Neural cell (in vitro differentiated cells): Measurements from ENCODE around the gene SEC22B.
"Not testable (repeated sequence)": the region's sequence is repeated elsewhere in the genome, so short reads cannot be mapped to it uniquely, and the experiment has no call there.

Experiments used
- CTCF ChIP-seq: fragments of 450-650 bp; IDR thresholded peaks from 2 replicates; pipeline ENCODE4 v1.5.1; 2014; ENCODE audit warnings: antibody characterized with exemption, mild to moderate bottlenecking, moderate library complexity; ENCODE audit not compliant: poor library complexity, severe bottlenecking
- EP300 ChIP-seq: fragments of 450-650 bp; conservative IDR thresholded peaks from 2 replicates; pipeline ENCODE4 v1.6.1; 2014; ENCODE audit warnings: antibody characterized with exemption, mild to moderate bottlenecking, moderate library complexity; ENCODE audit not compliant: poor library complexity, severe bottlenecking
- POLR2AphosphoS5 ChIP-seq: IDR thresholded peaks from 2 replicates; pipeline ENCODE4 v1.6.1; 2012
- RAD21 ChIP-seq: fragments of 450-650 bp; conservative IDR thresholded peaks from 2 replicates; pipeline ENCODE4 v1.6.1; 2014; ENCODE audit warnings: antibody characterized with exemption, mild to moderate bottlenecking, moderate library complexity
- TF ChIP-seq, protein P1 (sequence below): IDR thresholded peaks from 2 replicates; pipeline ENCODE4 v1.6.1; 2012; ENCODE audit warnings: borderline replicate concordance

DNA sequence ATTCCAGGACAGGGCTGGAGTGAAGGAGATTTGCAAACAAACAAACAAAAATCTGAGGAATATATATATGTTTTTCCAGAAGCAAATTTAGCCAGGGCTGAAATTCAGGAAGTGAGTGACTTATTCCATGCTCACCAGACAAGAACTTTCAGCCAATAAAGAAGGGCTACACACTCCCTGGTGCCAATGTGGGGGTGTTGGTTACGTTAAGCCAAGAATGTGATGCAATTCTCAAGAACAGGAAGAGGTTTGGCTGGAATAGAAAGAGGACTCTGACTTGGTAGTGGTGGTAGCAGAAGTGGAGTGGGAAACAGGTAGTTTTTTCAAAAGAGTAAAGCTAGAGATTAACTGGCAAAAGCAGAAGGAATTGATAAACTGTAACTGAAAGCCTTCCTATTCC is 31.7 kb downstream of the SEC22B start:
- not testable (repeated sequence) for TF ChIP-seq CTCF, EP300, POLR2AphosphoS5, RAD21
- TF ChIP-seq, protein P1, sequence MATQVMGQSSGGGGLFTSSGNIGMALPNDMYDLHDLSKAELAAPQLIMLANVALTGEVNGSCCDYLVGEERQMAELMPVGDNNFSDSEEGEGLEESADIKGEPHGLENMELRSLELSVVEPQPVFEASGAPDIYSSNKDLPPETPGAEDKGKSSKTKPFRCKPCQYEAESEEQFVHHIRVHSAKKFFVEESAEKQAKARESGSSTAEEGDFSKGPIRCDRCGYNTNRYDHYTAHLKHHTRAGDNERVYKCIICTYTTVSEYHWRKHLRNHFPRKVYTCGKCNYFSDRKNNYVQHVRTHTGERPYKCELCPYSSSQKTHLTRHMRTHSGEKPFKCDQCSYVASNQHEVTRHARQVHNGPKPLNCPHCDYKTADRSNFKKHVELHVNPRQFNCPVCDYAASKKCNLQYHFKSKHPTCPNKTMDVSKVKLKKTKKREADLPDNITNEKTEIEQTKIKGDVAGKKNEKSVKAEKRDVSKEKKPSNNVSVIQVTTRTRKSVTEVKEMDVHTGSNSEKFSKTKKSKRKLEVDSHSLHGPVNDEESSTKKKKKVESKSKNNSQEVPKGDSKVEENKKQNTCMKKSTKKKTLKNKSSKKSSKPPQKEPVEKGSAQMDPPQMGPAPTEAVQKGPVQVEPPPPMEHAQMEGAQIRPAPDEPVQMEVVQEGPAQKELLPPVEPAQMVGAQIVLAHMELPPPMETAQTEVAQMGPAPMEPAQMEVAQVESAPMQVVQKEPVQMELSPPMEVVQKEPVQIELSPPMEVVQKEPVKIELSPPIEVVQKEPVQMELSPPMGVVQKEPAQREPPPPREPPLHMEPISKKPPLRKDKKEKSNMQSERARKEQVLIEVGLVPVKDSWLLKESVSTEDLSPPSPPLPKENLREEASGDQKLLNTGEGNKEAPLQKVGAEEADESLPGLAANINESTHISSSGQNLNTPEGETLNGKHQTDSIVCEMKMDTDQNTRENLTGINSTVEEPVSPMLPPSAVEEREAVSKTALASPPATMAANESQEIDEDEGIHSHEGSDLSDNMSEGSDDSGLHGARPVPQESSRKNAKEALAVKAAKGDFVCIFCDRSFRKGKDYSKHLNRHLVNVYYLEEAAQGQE, result not testable (repeated sequence)
